ENCODE results near the gene EYA2.

EYA2 gene

GRCh38 chr20:46984405-46984804 lies 89.8 kb downstream of the EYA2 start:
- peak; percentile 56 for DNase-seq (ENCODE audit: low read depth)
- no peak overlapping the region for H3K4me3 ChIP-seq (ENCODE audit: low read depth, low read length)
- TF ChIP-seq, protein P1, sequence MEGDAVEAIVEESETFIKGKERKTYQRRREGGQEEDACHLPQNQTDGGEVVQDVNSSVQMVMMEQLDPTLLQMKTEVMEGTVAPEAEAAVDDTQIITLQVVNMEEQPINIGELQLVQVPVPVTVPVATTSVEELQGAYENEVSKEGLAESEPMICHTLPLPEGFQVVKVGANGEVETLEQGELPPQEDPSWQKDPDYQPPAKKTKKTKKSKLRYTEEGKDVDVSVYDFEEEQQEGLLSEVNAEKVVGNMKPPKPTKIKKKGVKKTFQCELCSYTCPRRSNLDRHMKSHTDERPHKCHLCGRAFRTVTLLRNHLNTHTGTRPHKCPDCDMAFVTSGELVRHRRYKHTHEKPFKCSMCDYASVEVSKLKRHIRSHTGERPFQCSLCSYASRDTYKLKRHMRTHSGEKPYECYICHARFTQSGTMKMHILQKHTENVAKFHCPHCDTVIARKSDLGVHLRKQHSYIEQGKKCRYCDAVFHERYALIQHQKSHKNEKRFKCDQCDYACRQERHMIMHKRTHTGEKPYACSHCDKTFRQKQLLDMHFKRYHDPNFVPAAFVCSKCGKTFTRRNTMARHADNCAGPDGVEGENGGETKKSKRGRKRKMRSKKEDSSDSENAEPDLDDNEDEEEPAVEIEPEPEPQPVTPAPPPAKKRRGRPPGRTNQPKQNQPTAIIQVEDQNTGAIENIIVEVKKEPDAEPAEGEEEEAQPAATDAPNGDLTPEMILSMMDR (conservative IDR thresholded peaks at IDR 0.05; ENCODE audit: low read depth, low read length) = no peak

- H3K4me3 ChIP-seq (ENCODE audit: low read depth, low read length) = no peak overlapping the region
- no peak for DNase-seq (ENCODE audit: low read depth)
- TF ChIP-seq, protein P1 (conservative IDR thresholded peaks at IDR 0.05; ENCODE audit: low read depth, low read length) = no peak
These were observed 90.6 kb downstream of the EYA2 start for GRCh38 chr20:46985250-46985649.

DNA sequence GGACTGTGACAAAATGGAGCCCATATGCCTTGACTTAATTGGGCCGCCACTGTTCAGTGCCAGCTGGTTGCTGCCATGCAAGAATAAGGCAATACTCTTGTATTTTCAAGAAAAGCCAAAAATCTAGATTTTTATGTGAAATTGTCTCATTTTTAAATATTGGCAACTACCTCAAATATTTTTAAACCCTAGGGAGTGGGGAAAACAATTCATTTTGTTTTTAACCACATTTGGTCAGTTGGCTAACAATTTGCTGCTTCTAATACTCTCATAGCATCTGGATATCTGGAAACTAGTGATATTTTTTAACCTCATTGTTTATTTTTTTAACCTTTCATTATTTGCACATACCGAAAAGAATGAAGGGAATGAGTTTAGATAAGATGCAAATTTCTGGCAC lies 91.0 kb downstream of the EYA2 start:
- no peak for DNase-seq (ENCODE audit: low read depth)
- no peak overlapping the region for H3K4me3 ChIP-seq (ENCODE audit: low read depth, low read length)
- TF ChIP-seq, protein P1 (conservative IDR thresholded peaks at IDR 0.05; ENCODE audit: low read depth, low read length) = no peak

GRCh38 chr20:46987001-46987400 lies 92.4 kb downstream of the EYA2 start:
- H3K4me3 ChIP-seq (ENCODE audit: low read depth, low read length) = no peak overlapping the region
- DNase-seq (ENCODE audit: low read depth) = no peak
- TF ChIP-seq, protein P1 (conservative IDR thresholded peaks at IDR 0.05; ENCODE audit: low read depth, low read length) = no peak

GRCh38 chr20:46990017-46990595 lies 95.5 kb downstream of the EYA2 start:
- TF ChIP-seq, protein P1 (conservative IDR thresholded peaks at IDR 0.05; ENCODE audit: low read depth, low read length) = no peak
- no peak for DNase-seq (ENCODE audit: low read depth)
- H3K4me3 ChIP-seq (ENCODE audit: low read depth, low read length) = no peak overlapping the region

- H3K4me3 ChIP-seq (ENCODE audit: low read depth, low read length) = no peak overlapping the region
- no peak for DNase-seq (ENCODE audit: low read depth)
- TF ChIP-seq, protein P1 (conservative IDR thresholded peaks at IDR 0.05; ENCODE audit: low read depth, low read length) = no peak
These were observed 96.0 kb downstream of the EYA2 start for GRCh38 chr20:46990596-46991104.

DNA sequence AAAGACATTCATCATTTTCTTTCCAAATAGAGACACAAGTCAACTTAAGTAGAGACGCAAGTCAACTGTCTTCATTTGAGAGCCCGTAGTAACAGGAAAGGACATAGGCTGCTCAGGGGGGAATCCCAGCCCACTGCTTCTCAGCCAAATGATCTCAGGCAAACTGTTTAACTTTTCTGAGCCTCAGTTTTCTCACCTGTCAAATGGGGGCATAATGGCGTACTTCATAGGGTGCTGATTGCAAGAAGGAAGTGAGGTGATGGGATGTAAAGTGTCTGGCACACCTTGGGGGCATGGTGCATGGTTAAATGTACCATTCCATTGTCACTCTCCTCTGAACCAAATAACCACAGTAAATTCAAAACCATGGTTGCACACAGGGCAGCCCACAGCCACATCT lies 96.5 kb downstream of the EYA2 start:
- no peak overlapping the region for H3K4me3 ChIP-seq (ENCODE audit: low read depth, low read length)
- no peak for DNase-seq (ENCODE audit: low read depth)
- TF ChIP-seq, protein P1 (conservative IDR thresholded peaks at IDR 0.05; ENCODE audit: low read depth, low read length) = no peak
